Vagina (tissue), 2 donors: Measurements from ENCODE around the gene SMARCA2. TPM values are rescaled to one million over a fixed set of nuclear protein-coding genes. Genes with fewer than 3 reads are reported as not detected.

Experiments
- DNase-seq, 2 donors: peaks; one replicate each; pipeline ENCODE4 v3.0.0-alpha.2; 2017; ENCODE audit errors: extremely low spot score in 2 of 2
- H3K27ac ChIP-seq: fragments of 200-600 bp; sonication (generic); one replicate; pipeline ENCODE4 v1.5.1; 2019
- H3K27me3 ChIP-seq: fragments of 200-600 bp; sonication (generic); one replicate; pipeline ENCODE4 v1.5.1; 2019
- H3K36me3 ChIP-seq, 2 donors: fragments of 200-600 bp; sonication (generic); one replicate each; pipeline ENCODE4 v1.5.1; 2017 to 2019
- H3K4me1 ChIP-seq: fragments of 200-600 bp; sonication (generic); one replicate; pipeline ENCODE4 v1.5.1; 2019
- H3K4me3 ChIP-seq, 2 donors: fragments of 200-600 bp; sonication (generic); 1 replicate in 1 of 2; 2 replicates in 1 of 2; pipeline ENCODE4 v1.5.1; 2016 to 2019
- H3K9me3 ChIP-seq: fragments of 200-600 bp; sonication (generic); one replicate; pipeline ENCODE4 v1.5.1; 2019
- CTCF ChIP-seq, 3 experiments: fragments of 450-650 bp in 2 of 3; fragments of 200-600 bp in 1 of 3; sonication (generic) in 1 of 3; IDR thresholded peaks; one replicate each; pipeline ENCODE4 v1.5.1; 2017 to 2019; ENCODE audit warnings: antibody characterized with exemption in 3 of 3, mild to moderate bottlenecking in 2 of 3, moderate library complexity in 2 of 3
- POLR2A ChIP-seq, 2 donors: fragments of 450-650 bp; IDR thresholded peaks; one replicate each; pipeline ENCODE4 v1.6.1; 2017; ENCODE audit warnings: antibody characterized with exemption in 2 of 2, mild to moderate bottlenecking in 2 of 2, moderate library complexity in 2 of 2
- POLR2AphosphoS5 ChIP-seq, 2 donors: sonication (generic); formaldehyde crosslinking; IDR thresholded peaks; one replicate each; pipeline ENCODE4 v1.9.0; 2017; ENCODE audit warnings: antibody characterized with exemption in 2 of 2, mild to moderate bottlenecking in 2 of 2, low read depth in 1 of 2; ENCODE audit not compliant: insufficient read depth in 1 of 2
- intact Hi-C: fragments of 100-400 bp; cut with DNase I; formaldehyde crosslinking; loops from one replicate; pipeline ENCODE4 v1.15.1; 2023
- total RNA-seq: library from RNA; depleted of rRNA; stranded (reverse); fragments of >200 nt; gene quantifications from one replicate; pipeline ENCODE4 v1.2.3, GENCODE V29; 2016

The SMARCA2 gene
- total RNA-seq, 1 donor from 2014 or later = 98.0 TPM

- intact Hi-C loops = no loop called here
Observed at GRCh38 chr9:2087500-2088313, 72.6 kb downstream of the SMARCA2 start.

GRCh38 chr9:2093920-2094597, 78.9 kb downstream of the SMARCA2 start:
- Histone ChIP-seq H3K36me3 (peaks cover 0 to 65% of the 10 kb centered on the region in 2 donors), H3K4me3 (no peak overlapping the region), H3K27ac (no peak overlapping the region), H3K4me1 (no peaks in the 10 kb centered on the region), H3K27me3 (no peaks in the 10 kb centered on the region), H3K9me3 (no peaks in the 10 kb centered on the region)
- no peak for DNase-seq
- intact Hi-C loops = no loop called here
- TF ChIP-seq POLR2AphosphoS5 (IDR thresholded peaks at IDR 0.05; ENCODE audit: insufficient read depth in 1 of 2, low read depth in 1 of 2) = no peak
- TF ChIP-seq CTCF (IDR thresholded peaks at IDR 0.05) = no peak

More at GRCh38 chr9:2087500-2088313, 72.6 kb downstream of the SMARCA2 start:
- Histone ChIP-seq H3K36me3 (peaks cover 0 to 64% of the 10 kb centered on the region in 2 donors), H3K4me1 (no peaks in the 10 kb centered on the region), H3K27me3 (no peaks in the 10 kb centered on the region), H3K4me3 (no peak overlapping the region), H3K9me3 (no peaks in the 10 kb centered on the region), H3K27ac (no peak overlapping the region)
- TF ChIP-seq POLR2AphosphoS5 (IDR thresholded peaks at IDR 0.05; ENCODE audit: insufficient read depth in 1 of 2, low read depth in 1 of 2) = no peak
- peak in 2 of 3 experiments; percentile 41 to 45 for TF ChIP-seq CTCF (IDR thresholded peaks at IDR 0.05)
- TF ChIP-seq POLR2A (IDR thresholded peaks at IDR 0.05) = no peak
- no peak for DNase-seq

DNA sequence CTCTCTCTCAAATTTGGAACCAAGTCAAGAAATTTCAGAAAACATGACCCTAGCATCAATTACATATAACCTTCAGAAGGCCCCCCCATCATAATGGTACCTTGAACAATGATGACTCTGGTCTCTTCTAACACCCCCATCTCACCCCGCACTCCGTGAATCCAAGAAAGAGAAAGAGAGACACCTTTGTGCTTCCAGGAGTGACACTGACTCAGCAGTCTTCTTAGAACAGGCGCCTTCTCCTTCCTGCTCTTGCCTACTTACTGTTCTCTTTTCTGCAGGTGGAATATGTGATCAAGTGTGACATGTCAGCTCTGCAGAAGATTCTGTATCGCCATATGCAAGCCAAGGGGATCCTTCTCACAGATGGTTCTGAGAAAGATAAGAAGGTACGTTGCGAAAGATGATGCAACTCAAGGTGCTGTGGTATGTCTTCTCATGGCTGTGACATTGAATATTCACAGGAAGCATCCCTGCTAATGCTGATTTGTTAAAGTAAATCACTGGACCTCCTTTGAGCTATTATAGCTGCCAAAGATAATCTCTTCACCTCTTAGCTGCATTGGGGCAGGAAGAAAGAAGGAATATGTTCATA, 81.3 kb downstream of the SMARCA2 start:
- no peak for DNase-seq
- peaks cover 0 to 59% of the 10 kb centered on the region in 2 donors for H3K36me3 ChIP-seq
- no peaks in the 10 kb centered on the region for H3K4me1 ChIP-seq
- H3K27me3 ChIP-seq = no peaks in the 10 kb centered on the region
- H3K4me3 ChIP-seq = no peak overlapping the region
- no peaks in the 10 kb centered on the region for H3K9me3 ChIP-seq
- intact Hi-C loops = no loop called here
- TF ChIP-seq POLR2AphosphoS5 (IDR thresholded peaks at IDR 0.05; ENCODE audit: insufficient read depth in 1 of 2, low read depth in 1 of 2) = no peak
- TF ChIP-seq POLR2A (IDR thresholded peaks at IDR 0.05) = no peak
- no peak for TF ChIP-seq CTCF (IDR thresholded peaks at IDR 0.05)
- no peak overlapping the region for H3K27ac ChIP-seq

DNA sequence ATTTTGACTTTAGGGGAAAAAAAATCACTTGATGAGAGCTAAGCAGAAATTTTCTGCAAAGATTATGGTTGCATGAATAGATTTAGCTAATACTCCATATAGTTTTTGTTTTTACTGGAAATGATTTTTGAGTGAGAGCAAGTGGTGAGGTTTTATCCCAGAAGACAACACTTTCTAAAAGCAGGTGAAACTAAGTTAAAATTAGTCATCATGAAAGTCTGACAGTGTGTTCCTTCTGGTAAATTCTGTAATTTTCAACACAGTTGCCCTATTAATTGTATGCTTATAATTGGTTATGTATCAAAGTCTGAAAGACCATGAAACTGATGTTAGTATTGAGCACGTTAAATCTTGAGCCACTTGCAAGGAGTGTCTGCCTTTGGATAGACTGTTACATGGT, 91.5 kb downstream of the SMARCA2 start:
- Histone ChIP-seq H3K27me3 (no peaks in the 10 kb centered on the region), H3K27ac (no peak overlapping the region), H3K4me3 (no peak overlapping the region), H3K9me3 (no peaks in the 10 kb centered on the region), H3K4me1 (no peaks in the 10 kb centered on the region), H3K36me3 (peaks cover 0 to 44% of the 10 kb centered on the region in 2 donors)
- TF ChIP-seq POLR2AphosphoS5 (IDR thresholded peaks at IDR 0.05; ENCODE audit: insufficient read depth in 1 of 2, low read depth in 1 of 2) (no peak), POLR2A (IDR thresholded peaks at IDR 0.05) (no peak), CTCF (IDR thresholded peaks at IDR 0.05) (no peak)
- intact Hi-C loops = no loop called here
- no peak for DNase-seq
